GM23338 (cell line): Measurements from ENCODE around the gene GLCCI1. TPM values are rescaled to one million over a fixed set of nuclear protein-coding genes. Genes with fewer than 3 reads are reported as not detected.

Experiments used
- ATAC-seq: fragments of 200-7000 bp; cut with Tn5 transposase; 3 replicates; pipeline ENCODE4 v1.9.1; 2020
- DNase-seq: peaks from one replicate; pipeline ENCODE4 v3.0.0-alpha.2; 2015; ENCODE audit warnings: low spot score
- H2AFZ ChIP-seq: fragments of 200-600 bp; sonication (generic); 2 replicates; pipeline ENCODE4 v1.8.0; 2016; ENCODE audit warnings: antibody characterized with exemption, mild to moderate bottlenecking, moderate library complexity
- H3F3A ChIP-seq: fragments of 200-600 bp; sonication (generic); replicated peaks from 2 replicates; pipeline ENCODE4 v1.8.0; 2017; ENCODE audit warnings: antibody characterized with exemption, mixed run types, low read depth
- H3K27ac ChIP-seq: fragments of 200-600 bp; sonication (generic); 2 replicates; pipeline ENCODE4 v1.6.1; 2016; ENCODE audit warnings: low read depth
- H3K27me3 ChIP-seq: fragments of 200-600 bp; sonication (generic); 2 replicates; pipeline ENCODE4 v1.8.0; 2016; ENCODE audit warnings: mild to moderate bottlenecking, mixed run types, moderate library complexity; ENCODE audit not compliant: insufficient read depth
- H3K36me3 ChIP-seq: fragments of 200-600 bp; sonication (generic); 2 replicates; pipeline ENCODE4 v1.8.0; 2016; ENCODE audit warnings: mild to moderate bottlenecking; ENCODE audit not compliant: insufficient read depth
- H3K4me1 ChIP-seq: fragments of 200-600 bp; sonication (generic); 2 replicates; pipeline ENCODE4 v1.8.0; 2016; ENCODE audit warnings: mild to moderate bottlenecking, moderate library complexity; ENCODE audit not compliant: insufficient read depth
- H3K4me2 ChIP-seq: fragments of 200-600 bp; sonication (generic); 2 replicates; pipeline ENCODE4 v1.7.1; 2017; ENCODE audit warnings: mixed run types
- H3K4me3 ChIP-seq: fragments of 200-600 bp; sonication (generic); 2 replicates; pipeline ENCODE4 v1.6.1; 2016; ENCODE audit warnings: mixed run types
- H3K79me2 ChIP-seq: fragments of 200-600 bp; sonication (generic); replicated peaks from 2 replicates; pipeline ENCODE4 v1.8.0; 2017; ENCODE audit warnings: mild to moderate bottlenecking; ENCODE audit not compliant: insufficient read depth
- H3K9me2 ChIP-seq: fragments of 200-600 bp; sonication (generic); 2 replicates; pipeline ENCODE4 v1.8.0; 2017; ENCODE audit not compliant: insufficient read depth
- H4K20me1 ChIP-seq: fragments of 200-600 bp; sonication (generic); replicated peaks from 2 replicates; pipeline ENCODE4 v1.8.0; 2017; ENCODE audit warnings: mild to moderate bottlenecking; ENCODE audit not compliant: insufficient read depth
- H3K27ac Mint-ChIP-seq: 2 replicates; pipeline ENCODE4 v1.8.0; 2020; ENCODE audit warnings: inconsistent platforms, mild to moderate bottlenecking, moderate library complexity, mixed read lengths
- H3K27me3 Mint-ChIP-seq: 3 replicates; pipeline ENCODE4 v1.8.0; 2022; ENCODE audit warnings: low read depth, mild to moderate bottlenecking, moderate library complexity, mixed read lengths, inconsistent platforms; ENCODE audit not compliant: insufficient read depth, poor library complexity
- H3K36me3 Mint-ChIP-seq: 3 replicates; pipeline ENCODE4 v1.8.0; 2021; ENCODE audit warnings: low read depth, mild to moderate bottlenecking, inconsistent platforms, moderate library complexity, mixed read lengths
- H3K4me1 Mint-ChIP-seq: 3 replicates; pipeline ENCODE4 v1.8.0; 2020; ENCODE audit warnings: mild to moderate bottlenecking, inconsistent platforms, mixed read lengths
- H3K4me3 Mint-ChIP-seq: 3 replicates; pipeline ENCODE4 v1.8.0; 2021; ENCODE audit warnings: moderate library complexity, mild to moderate bottlenecking, inconsistent platforms, mixed read lengths
- H3K9me3 Mint-ChIP-seq: 3 replicates; pipeline ENCODE4 v1.8.0; 2020; ENCODE audit warnings: moderate library complexity, mild to moderate bottlenecking, inconsistent platforms, mixed read lengths
- CREB1 ChIP-seq: fragments of 250-450 bp; sonication (Bioruptor Pico); IDR thresholded peaks from 2 replicates; pipeline ENCODE4 v1.5.0; 2020; ENCODE audit warnings: low read depth, mild to moderate bottlenecking, moderate library complexity
- EZH2 ChIP-seq: fragments of 200-600 bp; sonication (generic); IDR thresholded peaks from one replicate; pipeline ENCODE4 v1.8.0; 2017; ENCODE audit warnings: antibody characterized with exemption, mild to moderate bottlenecking, low read depth; ENCODE audit not compliant: unreplicated experiment
- EZH2phosphoT487 ChIP-seq: fragments of 200-600 bp; sonication (generic); IDR thresholded peaks from one replicate; pipeline ENCODE4 v1.8.1; 2018; ENCODE audit warnings: antibody characterized with exemption; ENCODE audit not compliant: unreplicated experiment
- JUNB ChIP-seq: IDR thresholded peaks from one replicate; pipeline ENCODE4 v1.6.1; 2016; ENCODE audit warnings: antibody characterized with exemption; ENCODE audit not compliant: unreplicated experiment
- NANOG ChIP-seq: IDR thresholded peaks from 2 replicates; pipeline ENCODE4 v1.6.1; 2016; ENCODE audit warnings: antibody characterized with exemption, borderline replicate concordance
- POLR2AphosphoS5 ChIP-seq: IDR thresholded peaks from 2 replicates; pipeline ENCODE4 v1.6.1; 2016; ENCODE audit warnings: antibody characterized with exemption, low read depth
- REST ChIP-seq: IDR thresholded peaks from one replicate; pipeline ENCODE4 v1.6.1; 2018; ENCODE audit warnings: antibody characterized with exemption; ENCODE audit not compliant: unreplicated experiment
- STAT1 ChIP-seq: IDR thresholded peaks from one replicate; pipeline ENCODE4 v1.6.1; 2016; ENCODE audit warnings: antibody characterized with exemption; ENCODE audit not compliant: unreplicated experiment
- ZNF114 ChIP-seq: fragments of 250-450 bp; sonication (Bioruptor Pico); IDR thresholded peaks from 2 replicates; pipeline ENCODE4 v1.5.0; 2020; ENCODE audit warnings: mild to moderate bottlenecking, moderate library complexity
- ZNF331 ChIP-seq: fragments of 250-450 bp; sonication (Bioruptor Pico); IDR thresholded peaks from 2 replicates; pipeline ENCODE4 v1.5.0; 2020; ENCODE audit warnings: low read depth, mild to moderate bottlenecking, moderate library complexity
- polyA plus RNA-seq: library from polyadenylated mRNA; unstranded; fragments of >200 nt; fragmentation: Nextera tagmentation; extraction: Ambion mirVana; gene quantifications from 2 replicates; pipeline ENCODE4 v1.2.1, GENCODE V29; 2016
- total RNA-seq: library from RNA; depleted of rRNA; stranded (reverse); fragments of >200 nt; shearing (Covaris generic); gene quantifications from 2 replicates; pipeline ENCODE4 v1.2.3, GENCODE V29; 2014
- TF ChIP-seq, protein P1 (sequence below): fragments of 250-450 bp; sonication (Bioruptor Pico); IDR thresholded peaks from 2 replicates; pipeline ENCODE4 v1.5.0; 2020; ENCODE audit warnings: mild to moderate bottlenecking, moderate library complexity
- TF ChIP-seq, protein P2 (sequence below): IDR thresholded peaks from 2 replicates; pipeline ENCODE4 v1.6.1; 2016; ENCODE audit warnings: antibody characterized with exemption
- TF ChIP-seq, protein P3 (sequence below), 2 experiments: fragments of 200-600 bp in 1 of 2; sonication (generic) in 1 of 2; conservative IDR thresholded peaks; 2 replicates each; pipeline versions ENCODE4 v1.5.1 to v1.6.1; 2016 to 2017; ENCODE audit warnings: antibody characterized with exemption in 2 of 2, low read depth in 2 of 2, mild to moderate bottlenecking in 2 of 2, moderate library complexity in 1 of 2

The GLCCI1 gene
- total and polyA plus RNA-seq, 2 experiments from 2014 or later = 15.0 to 15.7 TPM

DNA sequence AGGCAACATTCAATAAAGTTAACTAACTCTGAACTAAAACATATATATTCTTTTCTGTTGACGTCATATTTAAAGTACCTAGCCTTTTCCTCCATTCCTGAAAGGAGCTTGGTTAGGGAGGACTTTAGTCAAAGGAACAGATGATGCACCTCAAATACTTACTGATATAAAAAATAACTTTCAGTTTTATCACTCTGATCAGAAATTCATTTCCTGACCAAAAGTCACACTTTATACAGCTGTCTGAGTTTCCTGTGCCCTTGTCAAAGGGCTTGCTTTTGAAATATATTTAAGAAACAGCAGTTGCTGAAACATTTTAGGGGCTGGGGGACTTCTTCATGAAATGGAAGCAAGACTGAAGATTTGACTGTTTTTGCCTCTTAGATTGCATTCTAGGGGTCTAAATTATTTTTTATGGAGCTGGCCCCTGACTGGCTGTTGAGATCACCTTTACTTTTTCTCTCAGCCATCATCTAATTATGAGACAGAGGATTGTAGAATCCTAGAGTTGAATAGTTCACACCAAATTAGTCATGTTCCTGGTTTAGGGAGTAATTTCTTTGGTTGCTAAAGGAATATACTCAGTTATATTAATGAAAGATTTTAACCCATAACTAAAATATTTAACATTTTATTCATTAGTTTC, 46.6 kb downstream of the GLCCI1 start (continued):
- TF ChIP-seq, protein P1, sequence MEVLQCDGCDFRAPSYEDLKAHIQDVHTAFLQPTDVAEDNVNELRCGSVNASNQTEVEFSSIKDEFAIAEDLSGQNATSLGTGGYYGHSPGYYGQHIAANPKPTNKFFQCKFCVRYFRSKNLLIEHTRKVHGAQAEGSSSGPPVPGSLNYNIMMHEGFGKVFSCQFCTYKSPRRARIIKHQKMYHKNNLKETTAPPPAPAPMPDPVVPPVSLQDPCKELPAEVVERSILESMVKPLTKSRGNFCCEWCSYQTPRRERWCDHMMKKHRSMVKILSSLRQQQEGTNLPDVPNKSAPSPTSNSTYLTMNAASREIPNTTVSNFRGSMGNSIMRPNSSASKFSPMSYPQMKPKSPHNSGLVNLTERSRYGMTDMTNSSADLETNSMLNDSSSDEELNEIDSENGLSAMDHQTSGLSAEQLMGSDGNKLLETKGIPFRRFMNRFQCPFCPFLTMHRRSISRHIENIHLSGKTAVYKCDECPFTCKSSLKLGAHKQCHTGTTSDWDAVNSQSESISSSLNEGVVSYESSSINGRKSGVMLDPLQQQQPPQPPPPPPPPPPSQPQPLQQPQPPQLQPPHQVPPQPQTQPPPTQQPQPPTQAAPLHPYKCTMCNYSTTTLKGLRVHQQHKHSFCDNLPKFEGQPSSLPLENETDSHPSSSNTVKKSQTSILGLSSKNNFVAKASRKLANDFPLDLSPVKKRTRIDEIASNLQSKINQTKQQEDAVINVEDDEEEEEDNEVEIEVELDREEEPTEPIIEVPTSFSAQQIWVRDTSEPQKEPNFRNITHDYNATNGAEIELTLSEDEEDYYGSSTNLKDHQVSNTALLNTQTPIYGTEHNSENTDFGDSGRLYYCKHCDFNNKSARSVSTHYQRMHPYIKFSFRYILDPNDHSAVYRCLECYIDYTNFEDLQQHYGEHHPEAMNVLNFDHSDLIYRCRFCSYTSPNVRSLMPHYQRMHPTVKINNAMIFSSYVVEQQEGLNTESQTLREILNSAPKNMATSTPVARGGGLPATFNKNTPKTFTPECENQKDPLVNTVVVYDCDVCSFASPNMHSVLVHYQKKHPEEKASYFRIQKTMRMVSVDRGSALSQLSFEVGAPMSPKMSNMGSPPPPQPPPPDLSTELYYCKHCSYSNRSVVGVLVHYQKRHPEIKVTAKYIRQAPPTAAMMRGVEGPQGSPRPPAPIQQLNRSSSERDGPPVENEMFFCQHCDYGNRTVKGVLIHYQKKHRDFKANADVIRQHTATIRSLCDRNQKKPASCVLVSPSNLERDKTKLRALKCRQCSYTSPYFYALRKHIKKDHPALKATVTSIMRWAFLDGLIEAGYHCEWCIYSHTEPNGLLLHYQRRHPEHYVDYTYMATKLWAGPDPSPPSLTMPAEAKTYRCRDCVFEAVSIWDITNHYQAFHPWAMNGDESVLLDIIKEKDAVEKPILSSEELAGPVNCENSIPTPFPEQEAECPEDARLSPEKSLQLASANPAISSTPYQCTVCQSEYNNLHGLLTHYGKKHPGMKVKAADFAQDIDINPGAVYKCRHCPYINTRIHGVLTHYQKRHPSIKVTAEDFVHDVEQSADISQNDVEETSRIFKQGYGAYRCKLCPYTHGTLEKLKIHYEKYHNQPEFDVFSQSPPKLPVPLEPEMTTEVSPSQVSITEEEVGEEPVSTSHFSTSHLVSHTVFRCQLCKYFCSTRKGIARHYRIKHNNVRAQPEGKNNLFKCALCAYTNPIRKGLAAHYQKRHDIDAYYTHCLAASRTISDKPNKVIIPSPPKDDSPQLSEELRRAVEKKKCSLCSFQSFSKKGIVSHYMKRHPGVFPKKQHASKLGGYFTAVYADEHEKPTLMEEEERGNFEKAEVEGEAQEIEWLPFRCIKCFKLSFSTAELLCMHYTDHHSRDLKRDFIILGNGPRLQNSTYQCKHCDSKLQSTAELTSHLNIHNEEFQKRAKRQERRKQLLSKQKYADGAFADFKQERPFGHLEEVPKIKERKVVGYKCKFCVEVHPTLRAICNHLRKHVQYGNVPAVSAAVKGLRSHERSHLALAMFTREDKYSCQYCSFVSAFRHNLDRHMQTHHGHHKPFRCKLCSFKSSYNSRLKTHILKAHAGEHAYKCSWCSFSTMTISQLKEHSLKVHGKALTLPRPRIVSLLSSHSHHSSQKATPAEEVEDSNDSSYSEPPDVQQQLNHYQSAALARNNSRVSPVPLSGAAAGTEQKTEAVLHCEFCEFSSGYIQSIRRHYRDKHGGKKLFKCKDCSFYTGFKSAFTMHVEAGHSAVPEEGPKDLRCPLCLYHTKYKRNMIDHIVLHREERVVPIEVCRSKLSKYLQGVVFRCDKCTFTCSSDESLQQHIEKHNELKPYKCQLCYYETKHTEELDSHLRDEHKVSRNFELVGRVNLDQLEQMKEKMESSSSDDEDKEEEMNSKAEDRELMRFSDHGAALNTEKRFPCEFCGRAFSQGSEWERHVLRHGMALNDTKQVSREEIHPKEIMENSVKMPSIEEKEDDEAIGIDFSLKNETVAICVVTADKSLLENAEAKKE (CRISPR knock-in tag) = no peak
- TF ChIP-seq ZNF114 (CRISPR knock-in tag) (no peak), ZNF331 (CRISPR knock-in tag) (no peak)

- ATAC-seq = no peak
- Mint-ChIP-seq H3K27ac (no peak overlapping the region), H3K4me3 (no peak overlapping the region), H3K27me3 (no peaks in the 10 kb centered on the region), H3K36me3 (peaks cover 1% of the 10 kb centered on the region; the same call in 1 of the 3 replicates), H3K9me3 (no peaks in the 10 kb centered on the region), H3K4me1 (peaks cover 7% of the 10 kb centered on the region; the same call in 2 of the 3 replicates)
- no peak for DNase-seq
- H3K4me2 ChIP-seq = no peak overlapping the region
- H3F3A ChIP-seq = no peaks in the 10 kb centered on the region
- no peaks in the 10 kb centered on the region for H3K36me3 ChIP-seq
- H2AFZ ChIP-seq = no peak overlapping the region
- H3K79me2 ChIP-seq = no peaks in the 10 kb centered on the region; the same call in 1 of the 2 replicates
- no peaks in the 10 kb centered on the region for H3K9me2 ChIP-seq
- no peak overlapping the region for H3K27ac ChIP-seq
- no peak overlapping the region for H3K4me3 ChIP-seq
- no peaks in the 10 kb centered on the region for H3K27me3 ChIP-seq
- H4K20me1 ChIP-seq = no peaks in the 10 kb centered on the region
- H3K4me1 ChIP-seq = peaks cover 5% of the 10 kb centered on the region; the same call in 1 of the 2 replicates
- TF ChIP-seq REST (no peak), EZH2phosphoT487 (no peak), ZNF114 (CRISPR knock-in tag) (no peak), EZH2 (no peak), NANOG (no peak), CREB1 (CRISPR knock-in tag) (no peak), ZNF331 (CRISPR knock-in tag) (no peak), POLR2AphosphoS5 (no peak), JUNB (no peak), STAT1 (no peak)
- TF ChIP-seq, protein P2, sequence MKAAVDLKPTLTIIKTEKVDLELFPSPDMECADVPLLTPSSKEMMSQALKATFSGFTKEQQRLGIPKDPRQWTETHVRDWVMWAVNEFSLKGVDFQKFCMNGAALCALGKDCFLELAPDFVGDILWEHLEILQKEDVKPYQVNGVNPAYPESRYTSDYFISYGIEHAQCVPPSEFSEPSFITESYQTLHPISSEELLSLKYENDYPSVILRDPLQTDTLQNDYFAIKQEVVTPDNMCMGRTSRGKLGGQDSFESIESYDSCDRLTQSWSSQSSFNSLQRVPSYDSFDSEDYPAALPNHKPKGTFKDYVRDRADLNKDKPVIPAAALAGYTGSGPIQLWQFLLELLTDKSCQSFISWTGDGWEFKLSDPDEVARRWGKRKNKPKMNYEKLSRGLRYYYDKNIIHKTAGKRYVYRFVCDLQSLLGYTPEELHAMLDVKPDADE = no peak
- TF ChIP-seq, protein P3, sequence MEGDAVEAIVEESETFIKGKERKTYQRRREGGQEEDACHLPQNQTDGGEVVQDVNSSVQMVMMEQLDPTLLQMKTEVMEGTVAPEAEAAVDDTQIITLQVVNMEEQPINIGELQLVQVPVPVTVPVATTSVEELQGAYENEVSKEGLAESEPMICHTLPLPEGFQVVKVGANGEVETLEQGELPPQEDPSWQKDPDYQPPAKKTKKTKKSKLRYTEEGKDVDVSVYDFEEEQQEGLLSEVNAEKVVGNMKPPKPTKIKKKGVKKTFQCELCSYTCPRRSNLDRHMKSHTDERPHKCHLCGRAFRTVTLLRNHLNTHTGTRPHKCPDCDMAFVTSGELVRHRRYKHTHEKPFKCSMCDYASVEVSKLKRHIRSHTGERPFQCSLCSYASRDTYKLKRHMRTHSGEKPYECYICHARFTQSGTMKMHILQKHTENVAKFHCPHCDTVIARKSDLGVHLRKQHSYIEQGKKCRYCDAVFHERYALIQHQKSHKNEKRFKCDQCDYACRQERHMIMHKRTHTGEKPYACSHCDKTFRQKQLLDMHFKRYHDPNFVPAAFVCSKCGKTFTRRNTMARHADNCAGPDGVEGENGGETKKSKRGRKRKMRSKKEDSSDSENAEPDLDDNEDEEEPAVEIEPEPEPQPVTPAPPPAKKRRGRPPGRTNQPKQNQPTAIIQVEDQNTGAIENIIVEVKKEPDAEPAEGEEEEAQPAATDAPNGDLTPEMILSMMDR (conservative IDR thresholded peaks at IDR 0.05; ENCODE audit: low read depth in 2 of 2) = no peak
These were observed 47.1 kb downstream of the GLCCI1 start for GRCh38 chr7:8015746-8016120.
